Activated CD8-positive, alpha-beta T cell treated with anti-CD3 and anti-CD28 coated beads for 36 hours (primary cell): ENCODE measurements around the gene MN1. TPM values are rescaled to one million over a fixed set of nuclear protein-coding genes. Genes with fewer than 3 reads are reported as not detected.

Source experiments
- ATAC-seq: fragments of 200-7000 bp; cut with Tn5 transposase; one replicate; pipeline ENCODE4 v1.10.0; 2021; ENCODE audit warnings: mild to moderate bottlenecking, moderate library complexity
- CTCF ChIA-PET: fragments of 350-600 bp; sonication (Branson Sonifier 250); formaldehyde crosslinking; loops from one replicate; lab custom pipeline; 2021; ENCODE audit warnings: antibody characterized with exemption; lab: Charles Lee
- POLR2A ChIA-PET: fragments of 350-600 bp; sonication (Branson Sonifier 250); formaldehyde crosslinking; loops from one replicate; lab custom pipeline; 2021; ENCODE audit warnings: antibody characterized with exemption; lab: Charles Lee
- DNase-seq: peaks from one replicate; pipeline ENCODE4 v3.0.0-alpha.2; 2020
- H3K27ac Mint-ChIP-seq: one replicate; pipeline ENCODE4 v1.8.0; 2021; ENCODE audit warnings: mild to moderate bottlenecking, mixed read lengths
- H3K27me3 Mint-ChIP-seq: one replicate; pipeline ENCODE4 v1.8.0; 2021; ENCODE audit warnings: mixed read lengths
- H3K36me3 Mint-ChIP-seq: one replicate; pipeline ENCODE4 v1.8.0; 2021; ENCODE audit warnings: low read depth, mixed read lengths
- H3K4me1 Mint-ChIP-seq: one replicate; pipeline ENCODE4 v1.8.0; 2021; ENCODE audit warnings: low read depth, mixed read lengths
- H3K4me3 Mint-ChIP-seq: one replicate; pipeline ENCODE4 v1.8.0; 2021; ENCODE audit warnings: mild to moderate bottlenecking, moderate library complexity, mixed read lengths
- H3K9me3 Mint-ChIP-seq: one replicate; pipeline ENCODE4 v1.8.0; 2021; ENCODE audit warnings: mixed read lengths
- intact Hi-C: fragments of 100-400 bp; cut with micrococcal nuclease; formaldehyde crosslinking; loops from one replicate; pipeline ENCODE4 v1.10.0; 2022
- total RNA-seq, 2 experiments: library from RNA; stranded (reverse); gene quantifications; one replicate each; pipeline ENCODE4 v1.2.3, GENCODE V29; 2021
- TF ChIP-seq, protein P1 (sequence below): fragments of 200-600 bp; IDR thresholded peaks from one replicate; pipeline ENCODE4 v1.8.0; 2022; ENCODE audit warnings: antibody characterized with exemption, mild to moderate bottlenecking

Gene MN1
- total RNA-seq, 2 experiments from 2014 or later: 0.11 to 0.16 TPM

DNA sequence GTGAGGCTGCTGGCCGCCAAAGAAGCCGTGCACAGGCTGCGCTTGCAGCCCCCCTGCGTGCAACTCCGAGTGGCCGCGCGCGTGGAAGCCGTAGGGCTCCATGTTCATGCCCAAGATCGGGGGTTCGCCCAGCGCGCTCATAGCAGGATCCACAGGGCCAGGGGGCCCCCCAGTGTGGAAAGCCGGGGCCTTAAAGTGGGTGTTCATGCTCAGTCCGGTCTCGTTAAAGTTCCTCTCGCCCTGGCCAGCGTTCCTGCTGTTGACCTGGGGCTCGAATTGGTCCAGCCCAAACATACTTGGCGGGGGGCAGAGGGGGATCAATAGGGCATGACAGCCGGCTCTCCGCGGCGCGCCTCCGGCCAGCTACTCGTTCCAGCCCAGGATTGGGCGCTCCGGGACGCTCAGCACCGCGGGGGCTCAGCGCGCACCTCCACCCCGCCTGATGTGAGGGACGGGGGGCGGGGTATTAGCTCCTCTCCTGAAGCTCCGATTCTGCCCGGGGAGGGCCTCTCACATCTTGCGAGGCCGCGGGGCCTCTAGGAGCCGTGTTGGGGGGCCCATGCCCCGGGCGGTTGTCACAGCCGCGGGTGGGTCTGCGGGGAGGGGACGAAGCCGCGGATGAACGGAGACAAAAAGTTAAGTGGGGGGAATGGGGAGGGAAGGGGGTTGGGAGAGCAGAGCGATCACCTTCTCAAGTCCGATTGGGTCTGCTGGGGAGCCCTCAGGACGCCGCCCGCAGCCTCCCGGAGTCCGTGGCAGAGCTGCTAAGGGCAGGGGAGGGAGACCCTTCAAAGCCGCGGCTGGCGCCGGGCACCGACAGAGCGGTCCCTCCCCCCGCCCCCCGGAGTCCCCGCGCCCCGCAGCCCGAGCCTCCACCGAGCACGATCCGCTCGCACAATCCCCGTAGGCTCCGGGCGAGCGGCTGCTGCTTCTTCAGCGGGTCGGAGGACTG, 1.0 kb downstream of the MN1 start:
- CTCF ChIA-PET: no interaction called here
- DNase-seq (no peak), ATAC-seq (no peak)
- Mint-ChIP-seq H3K36me3 (no peaks in the 10 kb centered on the region), H3K27me3 (peaks cover 16% of the 10 kb centered on the region), H3K4me1 (peaks cover 10% of the 10 kb centered on the region), H3K27ac (no peak overlapping the region), H3K9me3 (no peaks in the 10 kb centered on the region), H3K4me3 (peak overlapping the region; percentile 73)
- POLR2A ChIA-PET: no interaction called here
- TF ChIP-seq, protein P1, sequence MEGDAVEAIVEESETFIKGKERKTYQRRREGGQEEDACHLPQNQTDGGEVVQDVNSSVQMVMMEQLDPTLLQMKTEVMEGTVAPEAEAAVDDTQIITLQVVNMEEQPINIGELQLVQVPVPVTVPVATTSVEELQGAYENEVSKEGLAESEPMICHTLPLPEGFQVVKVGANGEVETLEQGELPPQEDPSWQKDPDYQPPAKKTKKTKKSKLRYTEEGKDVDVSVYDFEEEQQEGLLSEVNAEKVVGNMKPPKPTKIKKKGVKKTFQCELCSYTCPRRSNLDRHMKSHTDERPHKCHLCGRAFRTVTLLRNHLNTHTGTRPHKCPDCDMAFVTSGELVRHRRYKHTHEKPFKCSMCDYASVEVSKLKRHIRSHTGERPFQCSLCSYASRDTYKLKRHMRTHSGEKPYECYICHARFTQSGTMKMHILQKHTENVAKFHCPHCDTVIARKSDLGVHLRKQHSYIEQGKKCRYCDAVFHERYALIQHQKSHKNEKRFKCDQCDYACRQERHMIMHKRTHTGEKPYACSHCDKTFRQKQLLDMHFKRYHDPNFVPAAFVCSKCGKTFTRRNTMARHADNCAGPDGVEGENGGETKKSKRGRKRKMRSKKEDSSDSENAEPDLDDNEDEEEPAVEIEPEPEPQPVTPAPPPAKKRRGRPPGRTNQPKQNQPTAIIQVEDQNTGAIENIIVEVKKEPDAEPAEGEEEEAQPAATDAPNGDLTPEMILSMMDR: no peak
- intact Hi-C loops: no loop called here

- ChIA-PET CTCF (no interaction called here), POLR2A (no interaction called here)
- DNase-seq (no peak), ATAC-seq (no peak)
- H3K9me3 Mint-ChIP-seq: no peaks in the 10 kb centered on the region
- peaks cover 10% of the 10 kb centered on the region for H3K27me3 Mint-ChIP-seq
- H3K4me3 Mint-ChIP-seq: peak overlapping the region; percentile 32
- H3K27ac Mint-ChIP-seq: no peak overlapping the region
- no peaks in the 10 kb centered on the region for H3K36me3 Mint-ChIP-seq
- peaks cover 10% of the 10 kb centered on the region for H3K4me1 Mint-ChIP-seq
- TF ChIP-seq, protein P1: no peak
- intact Hi-C loops: no loop called here
Measured at GRCh38 chr22:27799827-27800249, 1.7 kb downstream of the MN1 start.

- DNase-seq (no peak), ATAC-seq (no peak)
- TF ChIP-seq, protein P1: no peak
- Mint-ChIP-seq H3K27ac (no peak overlapping the region), H3K9me3 (no peaks in the 10 kb centered on the region), H3K27me3 (peaks cover 7% of the 10 kb centered on the region), H3K36me3 (no peaks in the 10 kb centered on the region), H3K4me1 (peaks cover 7% of the 10 kb centered on the region), H3K4me3 (no peak overlapping the region)
- ChIA-PET POLR2A (no interaction called here), CTCF (no interaction called here)
- intact Hi-C loops: no loop called here
Measured at GRCh38 chr22:27799015-27799826, 2.3 kb downstream of the MN1 start.

GRCh38 chr22:27798511-27799014, 3.0 kb downstream of the MN1 start:
- TF ChIP-seq, protein P1: no peak
- no peak overlapping the region for H3K4me3 Mint-ChIP-seq
- CTCF ChIA-PET: no interaction called here
- no peaks in the 10 kb centered on the region for H3K9me3 Mint-ChIP-seq
- no peak for DNase-seq
- H3K27ac Mint-ChIP-seq: no peak overlapping the region
- ATAC-seq: no peak
- intact Hi-C loops: no loop called here
- H3K4me1 Mint-ChIP-seq: peaks cover 7% of the 10 kb centered on the region
- peaks cover 6% of the 10 kb centered on the region for H3K27me3 Mint-ChIP-seq
- no peaks in the 10 kb centered on the region for H3K36me3 Mint-ChIP-seq
- POLR2A ChIA-PET: no interaction called here
